NCI-H2029 (cell line): ENCODE data around the gene SLC19A1.

Experiments used
- DNase-seq: peaks from one replicate; lab custom pipeline; 2025; lab: John Stamatoyannopoulos, UW

SLC19A1 gene

DNA sequence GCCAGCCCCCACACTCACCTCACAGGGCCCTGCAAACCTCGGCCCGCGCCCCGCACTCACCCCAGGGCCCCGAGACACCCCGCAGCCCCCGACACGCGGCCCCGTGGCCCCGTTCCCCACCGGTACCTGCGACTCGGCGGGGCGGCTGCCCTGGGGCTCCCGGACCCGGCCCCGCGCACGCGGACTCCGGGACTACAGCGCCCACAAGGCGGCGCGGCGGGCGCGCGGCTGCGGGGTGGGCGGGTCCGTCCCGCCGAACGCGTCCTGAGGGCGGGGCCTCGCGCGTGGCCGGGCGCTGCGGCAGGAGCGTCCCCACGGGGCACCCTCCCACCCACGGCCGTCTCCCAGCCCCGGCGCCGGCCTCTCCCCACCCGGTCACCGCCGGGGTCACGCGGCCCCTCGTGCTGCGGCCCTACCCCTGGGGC lies at the start of gene SLC19A1:
Gene SLC19A1 (minus strand): TSS at position 199 of the 425 bp plus-strand sequence. CDS start 4,481 bp downstream, outside the sequence.
- DNase-seq = no peak

DNA sequence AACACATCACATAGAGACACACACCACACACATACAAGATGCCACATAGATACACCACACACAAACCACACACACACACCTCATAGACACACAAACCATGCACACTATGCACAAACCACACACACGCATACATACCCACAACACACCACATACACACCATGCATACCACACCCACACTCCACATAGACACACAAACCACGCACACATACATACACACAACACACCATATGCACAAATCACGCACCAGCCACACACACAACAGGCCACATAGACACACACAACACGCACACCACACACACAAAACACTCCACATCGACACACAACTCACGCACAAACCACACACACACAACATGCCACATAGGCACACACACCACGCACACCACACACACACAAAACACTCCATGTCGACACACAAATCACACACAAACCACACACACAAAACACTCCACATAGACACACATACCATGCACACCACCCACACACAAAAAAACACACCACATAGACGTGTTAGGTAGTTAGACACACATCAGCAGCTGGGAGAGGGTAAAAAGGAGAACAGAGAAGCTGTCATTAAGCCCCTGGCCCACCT lies 49.5 kb upstream of the SLC19A1 start:
- DNase-seq = no peak

DNA sequence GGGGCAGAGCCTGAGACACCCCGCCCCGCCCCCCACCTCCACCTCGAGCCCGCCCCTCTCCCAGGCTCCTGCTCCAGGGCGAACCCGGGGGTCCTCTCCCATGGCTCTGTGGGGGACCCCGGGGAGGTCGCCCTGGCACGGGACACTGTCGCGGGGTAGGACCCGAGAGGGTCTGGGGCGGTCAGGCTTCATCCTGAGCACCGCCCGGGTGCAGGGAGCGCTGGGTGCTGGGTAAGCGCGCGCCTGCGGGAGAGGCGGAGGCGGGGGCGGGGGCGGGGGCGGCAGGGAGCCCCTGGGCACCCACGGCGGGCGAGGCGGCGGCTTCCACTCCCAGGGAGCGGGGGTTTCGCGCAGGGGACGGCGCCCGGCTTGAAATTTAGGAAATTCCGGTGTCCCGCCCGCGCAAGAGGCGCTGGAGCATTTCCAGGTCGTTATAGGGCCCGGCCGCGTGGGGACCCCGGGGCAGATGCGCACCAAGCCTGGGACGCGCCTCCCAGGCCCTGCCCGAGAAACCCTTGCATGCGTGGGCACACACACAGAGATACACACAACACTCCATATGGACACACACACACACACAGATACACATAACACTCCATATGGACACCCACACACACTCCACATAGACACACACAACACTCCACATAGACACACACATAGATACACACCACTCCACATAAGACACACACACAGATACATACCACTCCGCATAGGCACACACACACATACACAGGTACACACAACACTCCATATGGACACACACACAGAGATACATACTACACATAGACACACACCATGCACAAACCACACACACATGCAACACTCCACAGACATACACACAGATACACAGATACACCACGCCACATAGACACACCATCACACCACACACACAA lies 48.7 kb upstream of the SLC19A1 start:
- no peak for DNase-seq

DNA sequence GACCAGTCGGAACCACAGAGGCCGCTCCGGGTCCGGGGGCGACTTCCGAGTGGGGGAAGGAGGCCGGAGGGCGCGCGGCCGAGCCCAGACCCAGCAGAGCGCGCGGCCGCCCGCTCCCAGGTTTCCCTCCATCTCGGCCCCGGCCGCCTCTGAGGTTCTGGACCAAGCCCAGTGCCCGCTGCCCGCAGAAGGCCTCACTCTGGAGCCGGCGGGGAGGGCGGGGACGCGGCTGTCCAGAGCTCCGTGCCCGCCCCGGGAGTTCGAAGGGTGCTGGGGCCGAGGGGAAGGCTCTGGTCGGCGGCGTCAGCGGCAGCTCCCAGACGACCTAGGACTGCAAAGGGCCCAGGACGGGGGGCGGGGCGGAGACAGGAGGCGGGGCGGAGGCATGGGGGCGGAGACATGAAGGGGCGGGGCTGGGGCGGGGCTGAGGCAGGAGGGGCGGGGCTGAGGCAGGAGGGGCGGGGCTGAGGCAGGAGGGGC lies 48.0 kb upstream of the SLC19A1 start:
- no peak for DNase-seq

DNA sequence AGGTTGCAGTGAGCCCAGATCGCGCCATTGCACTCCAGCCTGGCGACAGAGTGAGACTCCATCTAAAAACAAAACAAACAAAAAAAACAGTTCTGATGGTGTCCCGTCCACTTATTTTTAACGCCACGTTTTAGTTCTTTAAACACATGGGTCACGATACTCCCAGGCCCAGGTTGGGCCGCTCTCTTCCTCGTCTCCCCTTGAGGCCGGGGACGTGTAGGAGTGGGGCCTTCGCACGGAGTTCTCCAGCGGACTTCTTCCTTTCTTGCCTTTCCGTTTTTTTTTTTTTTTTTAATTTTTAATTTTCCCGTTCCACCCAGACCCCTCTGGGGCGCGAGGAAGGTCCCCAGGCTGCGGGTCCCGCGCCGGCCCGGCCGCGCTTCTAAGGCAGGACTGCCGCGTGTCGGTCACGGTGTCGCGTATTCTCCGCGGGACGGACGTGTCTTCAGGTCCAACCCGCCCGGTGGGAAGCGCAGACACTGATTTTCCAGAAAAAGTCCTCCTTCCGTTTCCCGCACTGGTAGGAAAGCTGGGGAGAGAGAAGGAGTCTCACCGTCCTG lies 47.5 kb upstream of the SLC19A1 start:
- DNase-seq = no peak

DNA sequence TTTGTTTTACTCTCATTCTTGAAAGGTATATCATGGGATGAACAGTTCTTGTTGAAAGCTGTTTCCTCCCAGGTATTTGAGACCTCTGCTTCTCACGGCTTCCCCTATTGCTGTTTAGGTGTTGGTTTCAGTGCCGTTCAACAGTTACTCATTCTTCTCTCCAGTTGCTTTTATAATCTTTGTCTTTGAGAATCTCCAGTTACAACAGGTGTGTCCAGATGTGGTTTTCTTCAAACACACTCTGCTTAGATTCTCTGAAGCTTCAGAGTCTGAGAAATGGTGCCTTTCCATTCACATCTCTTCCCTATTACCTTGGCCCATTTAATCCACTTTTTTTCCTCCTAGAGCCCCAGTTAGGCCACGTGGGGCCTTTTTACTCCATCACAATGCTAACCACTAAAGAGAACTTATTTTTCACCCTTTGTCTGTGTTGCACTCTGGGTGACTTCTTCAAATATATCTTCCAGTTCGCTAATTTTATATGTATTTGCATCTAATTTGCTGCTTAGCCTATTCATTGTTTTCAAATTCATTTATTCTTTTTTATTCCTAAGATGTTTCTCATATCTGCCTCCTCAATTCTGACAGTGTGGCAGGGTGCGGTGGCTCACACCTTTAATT lies 46.7 kb upstream of the SLC19A1 start:
- DNase-seq = no peak

DNA sequence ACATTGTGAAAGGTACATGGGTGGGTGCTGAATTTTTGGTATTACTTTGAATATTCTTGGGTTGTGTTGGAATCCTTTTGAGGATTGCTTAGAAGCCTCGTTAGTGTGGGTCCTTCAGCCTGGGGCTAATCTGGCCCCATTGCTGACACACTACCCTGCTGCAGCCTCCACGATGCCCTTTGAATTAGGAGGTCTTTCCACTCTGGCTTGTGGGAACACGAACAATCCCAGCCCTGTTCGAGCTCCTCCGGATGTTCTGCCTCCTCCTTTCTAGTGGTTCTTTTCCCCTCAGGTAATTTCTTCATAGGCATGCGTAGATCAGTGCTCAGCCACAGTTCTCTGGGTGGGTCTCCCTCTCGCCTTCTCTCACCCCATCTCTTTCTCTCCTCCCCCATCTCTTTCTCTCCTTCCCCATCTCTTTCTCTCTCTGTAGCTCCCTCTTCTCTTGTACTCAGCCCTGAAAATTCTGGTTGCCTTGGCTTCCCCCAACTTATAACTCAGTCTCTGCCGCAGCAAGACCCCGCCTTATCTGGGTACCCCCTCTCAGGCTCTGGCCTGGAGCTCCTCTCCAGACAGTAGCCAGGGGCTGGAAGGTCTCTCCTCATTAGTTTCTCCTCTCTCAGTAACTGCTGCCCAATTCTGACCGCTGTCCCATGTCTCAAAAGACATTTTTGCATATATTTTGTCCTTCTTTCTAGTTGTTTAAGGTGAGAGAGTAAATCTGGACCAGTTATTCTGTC lies 46.0 kb upstream of the SLC19A1 start:
- no peak for DNase-seq

DNA sequence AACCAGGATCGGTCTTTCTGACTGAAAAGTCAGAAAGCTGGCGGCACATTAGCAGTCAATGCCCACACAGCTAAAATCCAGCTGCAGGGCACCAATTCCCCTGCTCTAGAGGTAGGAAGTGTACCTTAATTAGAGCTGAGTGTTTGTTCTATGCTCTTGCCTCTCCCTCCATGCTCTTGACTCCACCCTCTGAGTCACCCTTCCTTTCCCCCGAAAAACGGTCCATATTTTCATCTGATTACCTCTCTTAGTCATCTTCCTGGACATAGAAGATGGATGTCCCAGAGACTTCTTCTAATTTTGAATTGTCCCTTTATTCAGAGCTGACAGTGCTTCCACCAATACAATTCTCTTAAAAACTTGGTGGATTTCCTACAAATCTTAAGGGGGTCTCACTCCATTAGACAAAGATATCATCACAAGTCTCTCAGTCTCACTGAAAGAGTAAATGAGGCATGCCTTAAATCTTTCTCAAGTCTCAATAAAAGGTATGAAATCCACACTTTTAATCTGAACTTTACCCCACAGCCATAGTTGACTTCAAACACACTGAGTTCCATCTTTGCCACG lies 44.1 kb upstream of the SLC19A1 start:
- DNase-seq = no peak

DNA sequence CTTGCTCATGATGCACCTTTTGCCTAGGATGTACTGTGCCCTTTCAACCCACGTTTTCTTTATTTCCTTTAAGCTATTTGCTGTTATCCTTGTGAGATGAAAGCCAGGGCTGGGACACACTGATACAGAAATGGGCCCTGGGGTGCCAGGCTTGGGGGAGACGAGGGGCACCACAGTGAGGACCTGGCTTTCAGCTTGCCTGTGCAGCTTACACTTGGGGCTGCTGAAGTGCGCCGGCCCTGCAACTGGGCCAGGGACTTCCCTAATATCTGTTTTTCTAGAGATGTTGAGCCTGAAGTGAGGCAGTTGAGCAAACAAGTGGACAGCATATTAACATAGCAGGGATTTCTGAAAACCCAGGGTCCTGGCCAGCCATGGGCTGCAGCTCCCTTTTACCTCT lies 42.5 kb upstream of the SLC19A1 start:
- DNase-seq = no peak

DNA sequence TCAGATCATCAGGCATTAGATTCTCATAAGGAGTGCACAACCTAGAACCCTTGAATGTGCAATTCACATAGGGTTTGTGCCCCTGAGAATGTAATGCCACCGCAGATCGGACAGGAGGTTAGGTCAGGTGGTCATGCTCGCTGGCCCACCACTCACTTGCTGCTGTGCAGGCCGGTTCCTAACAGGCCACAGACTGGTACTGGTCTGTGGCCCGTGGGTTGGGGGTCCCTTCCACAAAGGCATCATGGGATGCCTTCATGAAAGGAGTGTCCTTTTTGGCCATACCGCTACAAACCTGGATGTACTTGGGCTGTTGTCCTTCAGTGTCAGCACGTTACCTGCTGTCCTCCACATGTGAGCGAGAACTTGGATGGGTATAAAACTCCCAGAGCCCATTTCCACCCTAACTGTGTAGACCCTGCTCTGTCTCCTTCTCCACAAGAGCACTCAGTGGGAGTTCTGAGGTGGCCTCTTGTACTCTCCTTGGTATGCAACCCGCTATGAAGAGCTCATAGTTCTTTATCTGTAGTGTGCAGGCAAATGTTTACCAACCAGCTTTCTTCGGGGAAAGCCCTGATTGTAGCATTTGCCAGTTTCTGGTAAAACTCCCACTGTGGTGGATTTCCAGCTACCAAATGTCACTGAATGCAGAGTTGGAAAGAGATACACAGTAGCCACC lies 41.7 kb upstream of the SLC19A1 start:
- no peak for DNase-seq

DNA sequence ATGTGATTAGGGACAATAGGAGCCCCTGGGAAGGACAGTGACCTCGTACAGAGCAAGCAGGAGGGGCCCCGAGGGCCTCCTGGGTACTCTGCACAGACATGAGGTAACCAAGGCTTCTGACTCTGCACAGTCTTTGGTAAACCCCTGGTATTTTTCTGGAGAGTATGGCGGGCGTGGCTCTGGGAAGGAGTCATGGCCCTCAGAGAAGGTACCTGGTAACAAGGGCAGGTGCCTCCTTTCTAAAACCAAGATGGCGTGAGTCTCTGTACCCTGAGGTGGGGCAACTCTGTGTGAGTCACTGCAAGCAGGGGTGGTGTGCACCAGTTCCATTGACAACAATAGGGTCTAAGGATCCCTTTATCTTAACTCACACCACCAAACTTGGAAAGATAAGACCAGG lies 39.9 kb upstream of the SLC19A1 start:
- no peak for DNase-seq

DNA sequence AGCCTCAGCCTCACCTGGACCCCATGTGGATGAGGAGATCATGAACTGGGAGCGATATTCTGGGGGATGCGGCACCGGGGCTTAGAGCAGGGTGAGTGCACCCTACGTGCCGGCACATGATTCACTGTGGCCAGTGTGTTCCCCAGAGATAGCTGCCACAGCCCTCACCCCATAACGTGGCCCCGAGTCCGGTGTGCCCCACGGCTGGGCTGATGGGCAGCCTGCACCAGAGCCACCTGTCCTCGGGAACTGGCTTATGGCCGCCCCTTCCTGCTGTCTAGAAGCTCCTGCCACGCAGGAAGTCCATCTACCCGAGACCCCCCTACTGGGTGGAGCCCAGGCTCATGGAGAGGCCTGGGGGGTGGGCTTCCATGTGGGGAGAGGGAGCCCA lies 39.1 kb upstream of the SLC19A1 start:
- DNase-seq = no peak

DNA sequence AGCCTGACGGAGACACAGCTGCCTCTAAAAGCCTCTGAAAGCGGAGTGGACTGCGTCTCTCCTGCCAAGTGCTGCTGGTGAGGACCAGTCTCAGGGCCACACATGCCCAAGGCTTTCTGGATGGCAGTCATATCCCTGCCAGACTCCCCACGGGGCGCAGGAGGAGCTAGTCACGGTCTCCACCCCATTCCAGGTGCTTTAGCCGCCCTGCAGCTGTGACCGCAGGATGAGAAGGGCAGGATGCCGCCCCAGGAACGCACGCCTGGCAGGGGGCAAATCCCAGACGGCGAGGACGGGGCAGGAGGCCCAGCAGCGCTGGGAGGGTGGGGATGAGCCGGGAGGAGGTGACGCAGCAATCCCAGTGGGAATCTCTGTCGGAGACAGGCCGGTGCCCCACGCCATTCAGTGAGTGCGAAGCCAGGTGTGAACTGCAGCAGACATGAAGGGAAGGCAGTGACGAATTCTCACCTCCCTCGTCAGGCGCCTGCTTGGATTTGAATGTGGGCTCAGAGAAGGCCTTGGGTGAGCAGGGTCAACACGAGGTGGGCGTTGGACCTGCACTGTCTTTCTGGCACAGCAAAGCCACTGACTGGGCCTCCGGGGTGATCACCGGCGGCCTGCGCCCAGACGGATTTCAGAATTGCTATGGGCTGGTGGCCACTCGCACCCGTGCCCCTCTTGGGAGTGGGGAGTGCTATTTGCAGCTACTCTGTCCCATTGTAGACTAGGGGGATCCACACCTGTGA lies 38.5 kb upstream of the SLC19A1 start:
- no peak for DNase-seq

DNA sequence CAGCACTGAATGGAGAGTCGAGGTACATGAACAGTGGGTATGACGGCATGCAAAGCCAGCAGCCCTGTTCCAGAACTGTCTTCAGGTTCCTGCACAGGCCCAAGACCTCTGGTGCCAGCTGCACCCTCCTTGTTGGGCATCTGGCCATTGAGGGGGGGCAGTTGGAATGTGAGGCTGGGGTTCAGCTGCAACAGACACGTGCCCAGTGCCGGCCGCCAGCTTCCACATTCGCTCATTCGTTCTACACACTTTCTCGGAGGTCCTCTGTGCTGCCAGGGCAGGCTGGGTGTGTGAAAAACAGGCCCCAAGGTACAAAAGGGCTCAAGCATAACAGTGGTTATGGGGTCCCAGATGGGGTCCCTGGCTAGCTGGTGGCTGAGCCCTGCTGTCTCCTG lies 37.9 kb upstream of the SLC19A1 start:
- DNase-seq = no peak

DNA sequence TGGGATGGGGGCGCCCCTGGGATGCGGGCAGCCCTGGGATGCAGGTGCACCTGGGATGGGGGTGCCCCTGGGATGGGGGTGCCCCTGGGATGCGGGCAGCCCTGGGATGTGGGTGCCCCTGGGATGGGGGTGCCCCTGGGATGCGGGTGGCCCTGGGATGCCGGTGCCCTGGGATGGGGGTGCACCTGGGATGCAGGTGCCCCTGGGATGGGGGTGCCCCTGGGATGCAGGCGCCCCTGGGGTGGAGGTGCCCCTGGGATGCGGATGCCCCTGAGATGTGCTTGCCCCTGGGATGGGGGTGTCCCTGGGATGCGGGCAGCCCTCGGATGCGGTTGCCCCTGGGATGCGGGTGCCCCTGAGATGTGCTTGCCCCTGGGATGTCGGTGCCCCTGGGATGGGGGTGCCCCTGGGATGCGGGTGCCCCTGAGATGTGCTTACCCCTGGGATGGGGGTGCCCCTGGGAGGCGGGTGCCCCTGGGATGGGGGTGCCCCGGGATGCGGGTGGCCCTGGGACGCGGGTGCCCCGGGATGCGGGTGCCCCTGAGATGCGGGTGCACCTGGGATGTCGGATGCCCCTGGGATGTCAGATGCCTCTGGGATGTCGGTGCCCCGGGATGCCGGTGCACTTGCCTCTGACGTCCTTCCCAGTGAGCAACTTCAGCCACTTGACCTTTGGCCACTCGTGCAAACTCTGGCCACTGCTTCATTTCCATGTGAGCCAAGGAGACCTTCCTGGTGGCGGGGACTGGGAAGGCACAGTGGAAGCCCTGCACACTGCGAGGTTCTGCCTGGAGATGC lies 37.3 kb upstream of the SLC19A1 start:
- no peak for DNase-seq

DNA sequence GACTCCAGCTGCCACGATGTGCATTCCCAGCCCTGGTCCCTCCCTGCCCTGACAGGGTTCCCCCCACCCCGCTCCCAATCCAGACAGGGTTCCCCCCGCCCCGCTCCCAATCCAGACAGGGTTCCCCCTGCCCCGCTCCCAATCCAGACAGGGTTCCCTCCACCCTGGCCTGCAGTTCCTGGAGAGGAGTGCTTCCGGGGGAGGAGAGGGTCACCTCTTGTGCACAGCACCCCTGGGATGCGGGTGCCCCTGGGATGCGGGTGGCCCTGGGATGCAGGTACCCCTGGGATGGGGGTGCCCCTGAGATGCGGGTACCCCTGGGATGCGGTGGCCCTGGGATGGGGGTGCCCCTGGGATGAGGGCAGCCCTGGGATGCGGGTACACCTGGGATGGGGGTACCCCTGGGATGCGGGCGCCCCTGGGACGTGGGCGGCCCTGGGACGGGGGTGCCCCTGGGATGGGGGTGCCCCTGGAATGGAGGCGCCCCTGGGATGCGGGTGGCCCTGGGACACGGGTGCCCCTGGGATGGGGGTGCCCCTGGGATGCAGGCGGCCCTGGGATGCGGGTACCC lies 36.7 kb upstream of the SLC19A1 start:
- DNase-seq = no peak

DNA sequence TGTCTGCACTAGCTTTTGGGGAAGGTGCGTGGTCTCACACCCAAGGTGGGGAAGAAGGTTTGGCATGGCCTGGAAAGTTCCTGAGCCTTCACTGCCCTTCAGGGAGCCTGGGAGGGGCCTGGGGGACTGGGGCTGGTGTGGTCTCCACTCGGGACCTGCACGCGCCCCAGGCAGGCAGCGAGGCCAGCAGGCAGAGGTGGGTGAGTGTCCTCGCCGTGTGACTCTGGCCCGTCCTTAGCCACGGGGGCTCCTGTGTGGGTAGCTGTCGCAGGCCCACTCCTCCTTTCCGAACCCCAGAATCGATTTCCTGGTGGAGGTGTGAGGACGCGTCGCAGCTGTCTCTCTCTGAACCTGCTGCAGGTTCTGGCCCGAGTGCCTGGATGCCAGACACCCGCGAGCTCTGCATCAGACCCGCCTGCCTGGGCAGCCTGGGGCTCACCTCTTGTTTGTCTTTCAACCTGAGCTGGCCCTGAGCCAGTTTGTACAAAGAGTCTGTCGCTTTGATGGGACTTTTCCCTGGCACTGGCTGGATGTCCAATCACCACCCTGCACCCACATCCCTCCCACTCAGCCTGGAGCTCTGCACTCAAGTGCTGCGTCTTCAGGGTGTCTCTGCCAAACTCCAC lies 36.0 kb upstream of the SLC19A1 start:
- no peak for DNase-seq

DNA sequence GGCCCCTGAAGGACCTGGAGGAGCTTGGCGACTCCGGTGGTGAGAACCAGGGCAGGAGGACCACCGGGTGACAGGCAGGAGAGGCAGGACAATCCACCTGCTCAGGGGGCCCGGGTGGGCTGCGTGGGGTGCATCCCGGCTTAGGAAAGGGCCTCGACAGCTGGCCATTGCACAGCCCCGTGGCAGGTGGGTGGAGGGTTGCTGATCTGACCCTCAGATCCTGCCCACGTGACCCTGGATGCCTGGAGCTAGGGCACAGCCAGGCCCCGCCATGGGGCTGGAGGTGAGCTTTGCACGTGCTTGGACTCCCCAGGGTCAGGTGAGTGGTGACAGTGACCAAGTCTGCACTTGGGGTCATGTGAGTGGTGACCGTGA lies 35.5 kb upstream of the SLC19A1 start:
- no peak for DNase-seq
